Left lung (tissue), 10 donors: ENCODE data around the gene CAMKV. TPM values are rescaled to one million over a fixed set of nuclear protein-coding genes. Genes with fewer than 3 reads are reported as not detected.
A peak's percentile ranks its signal among the peaks of the same experiment; 100 is the strongest.

ENCODE experiments used
- ATAC-seq: fragments of 200-7000 bp; cut with Tn5 transposase; one replicate; pipeline ENCODE4 v1.9.1; 2020; ENCODE audit warnings: moderate library complexity
- DNase-seq, 4 donors: peaks; one replicate each; pipeline ENCODE4 v3.0.0-alpha.2; 2013 to 2020
- H3K27ac ChIP-seq, 2 donors: fragments of 200-600 bp; sonication (generic) in 1 of 2; one replicate each; pipeline versions ENCODE4 v1.5.0 to v1.8.0; 2020 to 2021
- H3K27me3 ChIP-seq, 2 donors: fragments of 200-600 bp; sonication (generic) in 1 of 2; one replicate each; pipeline versions ENCODE4 v1.5.0 to v1.8.0; 2020 to 2021
- H3K36me3 ChIP-seq, 2 donors: fragments of 200-600 bp; sonication (generic) in 1 of 2; one replicate each; pipeline versions ENCODE4 v1.5.0 to v1.8.0; 2020 to 2021
- H3K4me1 ChIP-seq, 2 donors: fragments of 200-600 bp; one replicate each; pipeline ENCODE4 v1.8.0; 2021
- H3K4me3 ChIP-seq, 2 donors: fragments of 200-600 bp; sonication (generic) in 1 of 2; one replicate each; pipeline versions ENCODE4 v1.5.0 to v1.8.0; 2020 to 2021; ENCODE audit warnings: mild to moderate bottlenecking in 1 of 2
- H3K9me3 ChIP-seq, 2 donors: fragments of 200-600 bp; sonication (generic) in 1 of 2; one replicate each; pipeline versions ENCODE4 v1.5.0 to v1.8.0; 2020 to 2021
- intact Hi-C, 2 donors: fragments of 100-400 bp; cut with DNase I; formaldehyde crosslinking; loops; one replicate each; pipeline versions ENCODE4 v1.11.2 to v1.14.2; 2022
- polyA plus RNA-seq, 6 donors: library from polyadenylated mRNA; unstranded; fragments of 120-200 nt; gene quantifications; one replicate each; pipeline ENCODE4 v1.2.1, GENCODE V29; 2013; ENCODE audit not compliant: insufficient read length in 6 of 6
- total RNA-seq, 2 donors: library from RNA; stranded (reverse); fragmentation: NEBNext Ultra II Directional; extraction: Animal tissue kit (Norgen Biotek cat#: 25700); gene quantifications; one replicate each; pipeline ENCODE4 v1.2.1, GENCODE V29; 2021
- TF ChIP-seq, protein P1 (sequence below), 2 donors: fragments of 200-600 bp; sonication (generic) in 1 of 2; IDR thresholded peaks; one replicate each; pipeline versions ENCODE4 v1.5.0 to v1.8.0; 2021; ENCODE audit warnings: antibody characterized with exemption in 2 of 2
- donor health status: DM: no; HTN: yes; CAD: no.
- donor health status: DM: no; HTN: no; CAD: no.

CAMKV gene
- total and polyA plus RNA-seq, 8 donors: 0.14 to 0.21 (median 0.14) TPM; not detected in 5

GRCh38 chr3:49872801-49873281 is 3.1 kb upstream of the CAMKV start:
- Histone ChIP-seq H3K4me3 (no peak overlapping the region), H3K36me3 (no peaks in the 10 kb centered on the region), H3K27me3 (peaks cover 26 to 36% of the 10 kb centered on the region in 2 donors), H3K9me3 (no peaks in the 10 kb centered on the region), H3K4me1 (peaks cover 0 to 12% of the 10 kb centered on the region in 2 donors), H3K27ac (no peak overlapping the region)
- TF ChIP-seq, protein P1, sequence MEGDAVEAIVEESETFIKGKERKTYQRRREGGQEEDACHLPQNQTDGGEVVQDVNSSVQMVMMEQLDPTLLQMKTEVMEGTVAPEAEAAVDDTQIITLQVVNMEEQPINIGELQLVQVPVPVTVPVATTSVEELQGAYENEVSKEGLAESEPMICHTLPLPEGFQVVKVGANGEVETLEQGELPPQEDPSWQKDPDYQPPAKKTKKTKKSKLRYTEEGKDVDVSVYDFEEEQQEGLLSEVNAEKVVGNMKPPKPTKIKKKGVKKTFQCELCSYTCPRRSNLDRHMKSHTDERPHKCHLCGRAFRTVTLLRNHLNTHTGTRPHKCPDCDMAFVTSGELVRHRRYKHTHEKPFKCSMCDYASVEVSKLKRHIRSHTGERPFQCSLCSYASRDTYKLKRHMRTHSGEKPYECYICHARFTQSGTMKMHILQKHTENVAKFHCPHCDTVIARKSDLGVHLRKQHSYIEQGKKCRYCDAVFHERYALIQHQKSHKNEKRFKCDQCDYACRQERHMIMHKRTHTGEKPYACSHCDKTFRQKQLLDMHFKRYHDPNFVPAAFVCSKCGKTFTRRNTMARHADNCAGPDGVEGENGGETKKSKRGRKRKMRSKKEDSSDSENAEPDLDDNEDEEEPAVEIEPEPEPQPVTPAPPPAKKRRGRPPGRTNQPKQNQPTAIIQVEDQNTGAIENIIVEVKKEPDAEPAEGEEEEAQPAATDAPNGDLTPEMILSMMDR (IDR thresholded peaks at IDR 0.05): no peak
- ATAC-seq (no peak), DNase-seq (no peak)
- intact Hi-C loops: no loop called here

DNA sequence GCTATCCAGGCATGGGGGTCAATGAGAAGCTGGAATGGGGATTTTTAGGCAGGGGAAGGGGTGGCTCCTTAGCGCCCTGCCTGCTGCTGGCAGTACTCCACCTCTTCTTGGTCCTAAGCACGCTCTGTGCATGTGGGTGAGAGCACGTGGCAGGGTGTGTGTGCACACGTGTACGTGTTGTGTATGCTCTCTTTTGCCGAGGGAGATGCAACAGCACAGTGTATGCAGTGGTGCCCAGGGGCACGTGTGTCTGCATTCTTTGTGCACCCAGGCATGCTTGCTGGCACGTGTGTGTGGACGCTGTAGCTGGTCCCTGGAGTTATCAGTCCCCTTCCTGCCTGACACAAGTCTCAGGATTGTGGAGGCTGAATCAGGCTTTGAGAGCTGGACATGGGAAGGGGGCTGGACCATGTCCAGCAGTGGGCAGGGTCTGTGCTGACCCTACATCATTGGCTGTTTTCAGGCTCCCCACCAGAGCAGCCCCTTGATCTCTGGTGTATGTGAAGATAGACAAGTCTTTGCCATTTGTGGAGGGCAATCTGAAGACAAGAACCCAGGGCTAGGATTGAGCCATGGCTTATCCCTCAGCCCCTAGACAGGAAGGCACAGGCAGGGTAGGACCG is 1.9 kb upstream of the CAMKV start:
- Histone ChIP-seq H3K4me3 (no peak overlapping the region), H3K9me3 (no peaks in the 10 kb centered on the region), H3K27me3 (peaks cover 28 to 47% of the 10 kb centered on the region in 2 donors), H3K4me1 (peaks cover 0 to 12% of the 10 kb centered on the region in 2 donors), H3K27ac (no peak overlapping the region), H3K36me3 (no peaks in the 10 kb centered on the region)
- TF ChIP-seq, protein P1 (IDR thresholded peaks at IDR 0.05): no peak
- ATAC-seq (no peak), DNase-seq (no peak)
- intact Hi-C loops: no loop called here

GRCh38 chr3:49868862-49869466 is 742 bp downstream of the CAMKV start:
- Histone ChIP-seq H3K9me3 (no peaks in the 10 kb centered on the region), H3K27ac (no peak overlapping the region), H3K4me1 (peaks cover 0 to 12% of the 10 kb centered on the region in 2 donors), H3K36me3 (no peaks in the 10 kb centered on the region), H3K4me3 (peak overlapping the region in 1 of 2 donors; percentile 29), H3K27me3 (peaks cover 28 to 73% of the 10 kb centered on the region in 2 donors)
- TF ChIP-seq, protein P1 (IDR thresholded peaks at IDR 0.05): no peak
- DNase-seq (no peak), ATAC-seq (no peak)
- intact Hi-C loops: no loop called here

GRCh38 chr3:49867871-49868321 is 1.8 kb downstream of the CAMKV start:
- H3K27ac ChIP-seq: no peak overlapping the region
- H3K9me3 ChIP-seq: no peaks in the 10 kb centered on the region
- peak in 2 of 4 donors; percentile 29 to 56 for DNase-seq
- TF ChIP-seq, protein P1 (IDR thresholded peaks at IDR 0.05): no peak
- H3K4me3 ChIP-seq: no peak overlapping the region
- intact Hi-C loops: no loop called here
- peaks cover 28 to 83% of the 10 kb centered on the region in 2 donors for H3K27me3 ChIP-seq
- no peaks in the 10 kb centered on the region for H3K36me3 ChIP-seq
- ATAC-seq: peak; percentile 64
- peaks cover 0 to 12% of the 10 kb centered on the region in 2 donors for H3K4me1 ChIP-seq

GRCh38 chr3:49867400-49867799 is 2.3 kb downstream of the CAMKV start:
- Histone ChIP-seq H3K9me3 (no peaks in the 10 kb centered on the region), H3K27me3 (peaks cover 28 to 83% of the 10 kb centered on the region in 2 donors), H3K4me1 (peaks cover 0 to 12% of the 10 kb centered on the region in 2 donors), H3K27ac (no peak overlapping the region), H3K36me3 (no peaks in the 10 kb centered on the region), H3K4me3 (no peak overlapping the region)
- DNase-seq (no peak), ATAC-seq (no peak)
- intact Hi-C loops: no loop called here
- TF ChIP-seq, protein P1 (IDR thresholded peaks at IDR 0.05): no peak
